HG02840 (cell line): ENCODE results near the gene PHLDB2.

Experiments used
- ATAC-seq: cut with Tn5 transposase; IDR thresholded peaks from one replicate; pipeline ENCODE4 v1.9.1; 2021; ENCODE audit warnings: mild to moderate bottlenecking, moderate library complexity, moderate number of reproducible peaks; ENCODE audit not compliant: unreplicated experiment, low FRiP score

Gene PHLDB2

DNA sequence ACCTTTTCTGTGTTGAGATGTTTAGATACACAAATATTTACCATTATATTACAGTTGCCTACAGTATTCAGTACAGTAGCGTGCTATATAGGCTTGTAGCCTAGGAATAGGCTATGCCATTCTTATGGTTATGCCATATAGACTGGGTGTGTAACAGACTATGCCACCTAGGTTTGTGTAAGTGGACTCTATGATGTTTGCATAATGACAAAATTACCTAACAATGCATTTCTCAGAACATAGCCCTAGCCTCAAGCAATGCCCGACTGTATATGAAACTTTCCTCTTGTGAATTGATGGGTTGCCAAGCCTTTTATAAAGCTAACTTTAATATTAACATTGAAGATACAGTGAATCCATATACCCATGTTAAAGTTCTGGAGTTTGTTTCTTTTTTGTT is 10.3 kb upstream of the PHLDB2 start:
- ATAC-seq: no peak

DNA sequence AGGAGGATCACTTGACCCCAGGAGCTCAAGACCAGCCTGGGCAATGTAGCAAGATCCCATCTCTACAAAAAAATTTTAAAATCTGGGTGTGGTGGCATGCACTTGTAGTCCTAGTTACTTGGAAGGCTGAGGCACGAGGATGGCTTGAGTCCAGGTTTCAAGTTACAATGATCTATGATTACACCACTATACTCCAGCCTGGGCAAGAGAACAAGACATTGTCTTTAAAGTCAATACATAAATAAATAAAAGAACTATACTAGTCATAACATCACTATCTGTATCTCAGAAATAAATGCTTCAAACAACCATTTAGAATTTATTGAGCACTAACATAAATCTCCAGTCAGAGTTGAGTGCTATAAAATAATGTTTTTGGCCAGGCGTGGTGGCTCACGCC is 8.5 kb upstream of the PHLDB2 start:
- no peak for ATAC-seq

DNA sequence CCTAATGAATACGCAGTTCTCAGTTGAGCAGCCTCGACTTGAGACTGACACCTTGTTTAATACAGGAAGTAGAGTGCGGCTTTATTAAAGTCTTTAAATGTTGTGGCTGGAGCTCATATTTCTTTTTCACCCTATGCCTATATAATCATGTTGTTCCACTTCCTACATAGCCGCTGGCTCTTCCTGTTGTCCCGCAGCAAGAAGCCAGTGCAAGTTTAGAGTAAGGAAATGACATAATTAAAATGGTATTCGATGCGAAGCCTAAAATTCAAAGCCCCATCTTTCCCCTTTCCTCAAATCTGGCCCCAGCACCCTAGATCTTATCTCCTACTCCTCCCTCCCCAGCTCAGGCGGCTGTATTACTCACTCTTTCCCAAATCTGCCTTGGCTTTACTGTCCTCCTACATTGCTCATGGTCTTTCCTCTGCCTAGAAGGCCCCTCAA is 7.5 kb upstream of the PHLDB2 start:
- ATAC-seq: no peak

DNA sequence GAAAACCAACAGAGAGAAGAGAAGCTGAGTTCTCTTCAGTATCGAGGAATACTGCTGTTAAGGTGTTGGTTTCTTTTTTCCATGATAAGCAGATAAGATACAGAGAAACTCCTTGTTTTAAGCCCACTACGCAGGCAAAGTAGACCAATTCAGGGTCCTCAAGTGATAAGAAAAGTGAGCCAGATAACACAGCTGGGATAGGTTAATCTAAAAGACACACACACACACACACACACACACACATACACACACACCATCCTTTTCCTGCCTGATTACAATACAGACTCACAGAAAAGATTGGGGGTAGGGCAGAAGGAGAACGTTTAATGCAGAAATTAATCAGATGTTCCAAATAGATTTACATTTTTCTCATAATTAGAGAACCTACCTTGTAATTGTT is 6.5 kb upstream of the PHLDB2 start:
- ATAC-seq: no peak

DNA sequence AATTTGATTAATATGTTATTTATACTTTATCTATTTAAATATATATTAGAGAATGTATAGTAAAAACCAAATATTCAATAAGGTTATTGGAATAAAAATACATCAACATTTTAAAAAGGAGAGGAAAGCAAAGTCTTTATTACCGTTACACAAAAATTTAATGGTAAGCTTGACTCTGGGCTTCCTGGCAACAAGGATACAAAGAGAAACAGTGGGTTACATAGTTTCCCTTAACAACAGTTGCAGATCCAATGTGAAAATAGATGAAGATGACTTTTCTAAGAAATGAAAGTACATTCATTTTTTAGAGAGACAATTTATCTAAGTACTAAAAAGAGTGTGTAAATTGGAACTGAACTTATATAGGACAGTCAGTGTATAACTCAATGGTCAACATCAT is 6.0 kb upstream of the PHLDB2 start:
- ATAC-seq: no peak

DNA sequence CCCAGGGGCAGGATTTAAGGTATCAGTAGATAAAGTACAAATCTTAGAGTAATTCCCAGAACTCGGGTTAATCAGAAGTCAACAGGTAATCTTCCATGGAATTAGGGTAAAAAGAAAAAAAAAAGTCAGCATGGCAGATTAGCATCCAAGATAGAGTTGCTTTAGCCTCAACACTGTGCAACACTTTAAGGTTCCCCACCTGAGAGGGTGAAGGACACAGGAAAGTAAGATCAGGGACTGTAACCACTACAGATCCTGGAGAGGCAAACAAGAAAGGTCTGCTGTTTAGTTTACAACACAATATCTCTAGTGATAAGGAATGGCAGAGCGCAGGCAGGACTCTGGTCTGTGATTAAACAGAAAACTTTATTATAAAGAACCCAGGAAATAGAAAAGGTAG is 4.1 kb upstream of the PHLDB2 start:
- ATAC-seq: no peak

DNA sequence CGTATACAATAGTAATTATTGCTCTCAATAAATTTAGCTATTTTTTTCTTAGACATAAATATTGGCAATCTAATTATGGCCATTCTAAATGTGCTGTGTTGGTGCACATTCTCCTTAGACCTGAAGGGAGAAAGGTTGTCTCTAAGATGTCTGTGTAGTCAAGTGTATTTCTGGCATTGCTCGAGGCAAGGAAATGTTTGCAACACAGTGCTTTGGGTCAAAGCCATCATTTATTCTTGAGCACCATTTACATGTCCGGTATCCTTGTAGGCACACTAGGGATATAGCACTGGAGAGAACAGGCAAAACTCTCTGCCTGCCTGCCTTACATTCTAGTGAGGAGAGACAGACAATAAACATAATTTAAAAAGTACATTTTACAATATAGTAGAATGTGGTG is 2.6 kb upstream of the PHLDB2 start:
- ATAC-seq: no peak

DNA sequence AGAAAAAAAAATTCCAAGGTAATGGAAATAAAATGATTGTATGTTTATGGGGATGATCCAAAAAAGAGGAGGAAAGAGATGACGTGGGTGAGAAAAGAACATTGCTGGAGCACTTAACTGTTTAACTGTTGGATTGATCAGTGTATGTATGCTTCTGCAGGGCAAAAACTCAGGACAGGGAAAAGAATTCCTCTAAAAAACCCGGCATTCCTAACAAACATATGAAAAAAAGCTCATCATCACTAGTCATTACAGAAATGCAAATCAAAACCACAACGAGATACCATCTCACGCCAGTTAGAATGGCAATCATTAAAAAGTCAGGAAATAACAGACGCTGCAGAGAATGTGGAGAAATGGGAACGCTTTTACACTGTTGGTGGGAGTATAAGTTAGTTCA is 1.6 kb upstream of the PHLDB2 start:
- ATAC-seq: no peak

DNA sequence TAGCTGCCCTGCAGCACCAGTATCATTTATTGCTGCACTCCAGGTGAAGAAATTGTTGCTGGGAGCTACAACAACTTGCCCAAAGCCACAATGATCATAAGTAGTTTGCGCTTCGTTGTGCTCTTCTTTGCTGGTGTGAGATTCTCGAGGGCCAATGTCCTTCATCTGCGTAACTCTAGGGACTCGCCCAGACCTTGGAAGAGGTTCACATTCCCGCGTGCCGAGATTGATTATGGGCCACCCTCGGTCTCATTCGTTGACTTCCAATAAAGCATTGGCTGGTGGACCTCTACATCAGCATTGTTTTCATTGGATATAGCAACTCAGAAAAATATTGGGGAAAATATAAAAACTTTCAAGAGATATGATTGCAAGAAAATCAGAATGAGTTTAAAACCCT is 423 bp upstream of the PHLDB2 start:
- ATAC-seq: no peak

DNA sequence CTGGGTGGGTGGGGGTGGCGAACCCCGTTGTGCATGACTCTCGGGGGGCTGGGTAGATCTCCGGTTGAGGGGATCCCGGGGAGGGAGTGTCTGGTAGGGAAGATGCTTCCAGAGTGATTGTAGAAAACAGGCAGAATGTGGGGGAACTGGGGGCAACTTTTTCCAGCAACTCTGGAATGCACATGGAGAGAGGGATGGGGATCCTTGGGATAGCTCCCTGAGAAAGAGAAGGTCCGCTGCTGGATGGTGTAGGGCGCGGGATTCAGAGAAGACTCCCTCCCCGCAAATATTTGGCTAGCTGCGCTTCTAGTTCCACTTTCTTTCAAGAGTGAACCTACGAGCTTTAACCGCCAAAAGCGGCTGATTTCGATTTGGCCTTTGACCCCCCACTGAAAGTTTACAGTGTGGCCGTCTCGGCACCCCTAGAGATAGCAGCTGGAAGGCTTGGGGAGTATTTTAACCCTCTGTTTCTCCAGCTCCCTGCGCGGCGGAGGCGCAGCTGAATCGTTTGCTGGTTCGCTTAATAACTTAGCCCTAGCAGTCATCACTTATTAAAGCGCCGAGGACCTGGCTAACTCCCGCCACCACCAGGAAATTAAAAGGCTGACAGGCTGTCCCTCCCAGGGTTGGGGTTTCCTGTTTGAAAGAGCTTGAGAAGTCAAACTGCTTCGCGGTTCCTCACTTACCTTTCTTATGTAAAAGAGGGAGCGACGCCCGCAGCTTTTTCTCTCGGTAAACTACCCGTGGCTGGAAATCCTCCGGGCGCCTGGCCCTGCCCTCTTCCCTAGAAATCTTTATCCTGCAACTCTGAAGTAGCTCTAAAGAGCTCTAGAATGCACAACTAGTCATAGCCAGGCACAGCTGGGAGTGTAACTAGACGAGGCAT is 1.2 kb downstream of the PHLDB2 start:
- ATAC-seq: peak; percentile 89

DNA sequence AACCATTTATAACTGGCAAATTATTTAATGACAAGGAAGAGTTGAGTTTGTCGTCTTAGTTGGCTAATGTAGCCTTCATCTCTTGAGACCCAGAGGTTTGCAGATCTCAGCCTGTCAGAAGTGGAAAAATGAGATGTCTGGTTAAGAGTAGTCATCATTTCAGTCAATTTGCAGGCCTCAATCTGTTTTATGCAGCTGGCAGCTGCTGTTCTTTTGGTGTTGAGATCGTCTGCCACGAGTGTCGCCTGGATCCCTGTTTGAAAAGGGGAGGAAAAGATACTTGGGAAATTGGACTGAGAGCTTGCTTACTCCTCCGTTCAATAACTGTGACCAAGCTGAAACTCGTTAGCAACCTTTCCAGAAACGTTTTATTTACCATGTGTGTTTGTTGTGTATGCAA is 2.3 kb downstream of the PHLDB2 start:
- ATAC-seq: no peak

DNA sequence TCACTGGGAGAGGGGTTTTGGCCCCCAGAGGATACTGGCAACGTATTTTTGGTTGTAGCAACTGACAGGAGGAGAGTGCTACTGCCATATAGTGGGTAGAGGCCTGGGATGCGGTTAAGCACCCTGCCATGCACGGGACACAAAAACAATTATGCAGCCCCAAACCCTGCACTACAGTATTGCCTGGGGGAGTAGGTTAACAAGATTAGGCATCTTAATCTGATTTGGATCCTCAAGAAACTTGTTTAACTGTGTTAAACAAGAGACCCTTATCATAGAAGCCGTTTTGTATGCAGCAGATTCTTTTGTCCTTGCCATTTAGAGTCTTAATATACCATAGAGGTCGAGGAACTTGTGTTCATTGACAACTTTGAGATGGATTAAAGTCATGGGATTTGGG is 3.4 kb downstream of the PHLDB2 start:
- ATAC-seq: no peak

DNA sequence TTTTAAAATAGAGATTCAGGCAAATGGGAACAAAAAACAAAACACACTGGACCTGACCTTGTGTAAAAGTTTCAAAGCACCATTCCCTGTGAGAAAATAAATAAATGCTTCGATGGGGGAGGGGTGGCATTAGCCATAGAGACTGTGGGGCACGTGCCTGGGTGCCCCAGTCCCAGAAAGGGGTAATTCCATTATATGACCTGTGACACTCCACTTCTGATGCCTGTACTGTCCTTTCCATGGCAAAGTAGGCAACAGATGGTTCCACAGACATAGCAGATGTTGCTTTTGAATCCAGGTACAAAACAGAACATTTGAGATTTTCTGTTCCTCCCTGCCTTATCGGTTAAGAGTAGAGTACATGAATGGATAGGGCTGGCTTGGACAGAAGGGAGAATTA is 3.9 kb downstream of the PHLDB2 start:
- no peak for ATAC-seq

DNA sequence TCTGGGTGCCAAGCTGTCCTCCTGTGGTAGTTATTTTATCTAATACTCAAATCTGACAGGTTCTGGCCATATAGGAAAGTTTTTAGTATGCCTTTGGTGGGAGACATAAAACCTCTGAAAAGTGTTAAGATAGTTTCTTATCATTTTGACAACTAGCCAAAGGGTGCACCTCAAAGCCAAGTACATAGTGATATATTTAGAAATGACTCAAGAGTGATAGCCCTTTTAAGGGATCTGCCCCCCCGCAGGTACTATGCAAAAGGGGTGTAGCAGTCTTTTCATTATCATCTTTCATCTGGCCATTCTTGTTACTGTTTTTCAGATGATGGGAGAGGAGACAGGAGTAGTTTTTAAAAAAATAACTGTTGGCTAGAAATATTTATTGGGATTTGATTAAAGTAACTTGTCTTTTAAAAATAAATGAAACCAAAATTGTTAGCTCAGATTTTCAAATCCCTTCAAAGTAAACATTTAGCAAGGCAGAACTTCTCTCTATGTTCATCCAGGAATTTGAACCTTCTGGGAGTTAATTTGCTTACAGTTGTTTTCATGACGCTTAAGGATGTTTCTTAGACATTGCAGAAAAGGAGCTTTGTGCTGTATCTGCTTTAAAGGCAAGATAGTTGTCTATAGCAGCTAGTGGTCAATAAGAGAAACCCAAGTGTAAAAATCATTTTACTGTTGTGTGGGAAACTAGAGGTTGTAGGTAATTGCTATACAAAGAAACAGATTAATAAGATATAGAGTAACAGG is 5.1 kb downstream of the PHLDB2 start:
- ATAC-seq: no peak

DNA sequence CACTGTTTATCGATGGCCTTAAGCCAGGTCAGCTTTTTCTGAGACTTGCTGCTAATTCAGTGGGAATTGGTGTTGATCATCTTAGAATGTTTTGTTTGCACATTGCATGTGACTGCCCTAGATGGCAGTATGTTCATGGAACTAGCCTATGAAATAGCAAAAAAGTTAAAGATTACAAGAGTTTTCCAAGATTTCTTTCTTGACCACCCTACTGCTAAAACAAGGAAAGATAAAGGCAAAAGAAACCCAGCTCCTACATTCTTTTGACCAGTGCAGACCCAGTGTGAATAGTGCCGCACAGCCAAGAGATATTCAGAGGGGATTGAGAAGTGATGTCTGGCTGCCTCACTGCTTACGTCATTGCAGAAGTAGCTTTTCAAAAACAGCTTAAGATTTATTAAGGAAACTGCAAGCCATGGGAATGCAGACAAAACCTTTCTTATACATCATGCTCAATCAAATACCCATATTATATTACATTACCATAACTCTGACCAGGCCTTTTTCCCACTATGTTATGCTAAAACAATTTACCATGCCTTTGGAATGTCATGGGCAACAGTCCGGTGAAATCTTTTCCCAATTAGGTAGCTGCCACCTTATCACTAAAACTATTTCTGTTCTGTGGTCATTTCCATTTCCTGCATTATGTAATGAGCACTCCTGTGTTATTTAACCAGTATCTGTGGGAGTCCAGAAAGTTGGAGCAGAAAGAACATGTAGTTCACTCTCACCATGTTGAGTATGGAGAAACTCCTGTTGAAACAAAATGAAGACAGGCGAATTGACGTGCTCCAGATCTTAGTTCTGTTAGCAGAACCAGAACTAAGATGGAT is 6.0 kb downstream of the PHLDB2 start:
- no peak for ATAC-seq

DNA sequence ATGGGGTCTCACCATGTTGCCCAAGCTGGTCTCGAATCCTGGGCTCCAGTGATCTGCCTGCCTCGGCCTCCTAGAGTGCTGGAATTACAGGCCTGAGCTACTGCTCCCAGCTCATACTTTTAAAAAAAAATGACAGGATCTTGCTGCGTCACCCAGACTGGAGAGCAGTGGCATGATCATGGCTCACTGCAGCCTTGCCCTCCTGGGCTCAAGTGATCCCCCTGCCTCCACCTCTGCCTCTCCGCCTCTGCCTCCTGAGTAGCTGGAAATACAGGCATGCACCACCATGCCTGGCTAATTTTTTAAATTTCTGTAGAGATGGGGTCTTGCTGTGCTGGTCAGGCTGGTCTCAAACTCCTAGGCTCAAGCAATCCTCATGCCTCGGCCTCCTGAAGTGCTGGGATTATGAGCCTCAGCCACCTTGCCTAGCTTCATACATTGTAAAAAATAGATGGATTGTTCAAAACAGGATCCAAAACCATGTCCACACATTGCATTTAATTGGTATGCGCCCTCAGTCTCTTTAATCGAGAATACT is 8.9 kb downstream of the PHLDB2 start:
- ATAC-seq: no peak

DNA sequence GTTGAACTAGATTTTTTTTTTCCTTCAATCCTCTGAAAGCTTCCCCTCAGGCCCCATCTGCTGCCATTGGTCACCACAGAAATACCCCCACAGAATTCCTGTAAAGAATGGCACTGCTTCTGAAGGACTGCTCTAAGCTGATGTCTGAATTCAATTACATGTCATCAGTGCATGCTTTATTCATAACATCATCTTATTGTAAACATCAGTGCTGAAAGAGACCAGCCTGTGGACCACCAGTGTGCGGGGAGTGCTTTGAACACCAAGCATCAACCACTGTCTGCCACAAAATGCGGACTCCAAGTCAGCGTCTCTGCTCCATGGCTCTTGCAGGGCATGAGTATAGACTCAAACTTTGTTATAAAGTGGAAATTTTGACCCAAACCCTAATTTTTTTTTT is 11.6 kb downstream of the PHLDB2 start:
- ATAC-seq: no peak

DNA sequence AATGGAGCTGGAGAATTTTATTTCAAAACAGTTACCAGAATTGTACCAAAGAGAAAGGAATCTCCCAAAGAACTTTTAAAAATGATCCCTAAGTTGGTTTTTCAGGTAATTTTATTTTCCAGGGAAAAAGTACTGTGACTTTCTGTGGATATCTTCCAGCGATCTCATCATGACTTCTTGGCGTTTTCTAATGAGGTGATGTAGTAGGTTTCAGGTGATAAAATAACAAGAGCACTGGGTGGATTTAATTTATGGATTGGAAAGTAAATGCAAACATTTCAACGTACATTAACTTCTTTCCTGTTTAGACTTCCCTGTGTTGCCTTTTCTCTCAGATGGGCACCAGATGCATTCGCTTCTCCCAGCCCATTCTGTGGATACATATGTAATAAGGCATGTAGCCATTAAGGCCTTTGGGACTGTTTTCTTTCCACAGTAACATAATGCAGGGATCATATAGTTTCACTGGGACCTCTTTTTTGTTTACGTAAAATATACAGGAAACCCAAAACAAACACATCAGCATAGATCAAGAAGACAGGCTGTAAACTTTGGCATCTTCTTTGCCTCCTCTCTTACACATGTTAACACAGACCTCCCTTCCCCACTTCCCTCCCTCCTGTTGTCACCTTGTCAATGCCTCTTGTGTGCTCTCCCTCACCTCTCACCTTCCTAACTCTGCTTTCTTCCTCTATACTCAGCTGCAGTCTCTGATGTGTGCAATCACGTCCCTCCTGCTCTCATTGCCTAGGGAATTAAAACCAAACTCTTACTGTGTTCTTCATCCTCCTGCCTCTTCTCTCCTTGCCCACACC is 13.0 kb downstream of the PHLDB2 start:
- no peak for ATAC-seq

DNA sequence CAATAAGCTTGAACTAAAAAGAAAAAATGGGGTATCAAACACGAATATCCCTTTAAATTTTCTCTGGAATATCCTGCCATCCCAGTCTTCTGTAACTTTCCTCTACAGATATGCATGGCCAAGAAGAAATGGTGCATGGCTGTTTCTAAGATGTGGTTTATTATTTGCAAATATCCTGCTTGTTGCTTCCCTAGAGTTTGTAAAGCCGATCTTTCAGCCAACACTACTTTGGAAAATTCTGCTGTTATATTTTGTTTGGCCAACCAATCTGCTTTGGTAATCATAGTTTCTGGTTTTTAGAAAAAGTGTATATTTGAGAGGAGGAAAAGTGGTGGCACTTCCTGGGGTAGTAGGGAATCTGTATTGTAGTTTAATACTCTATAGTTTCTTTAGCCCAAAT is 13.9 kb downstream of the PHLDB2 start:
- ATAC-seq: no peak
